ENCODE results near the gene APOBEC3B.

Gene APOBEC3B

DNA sequence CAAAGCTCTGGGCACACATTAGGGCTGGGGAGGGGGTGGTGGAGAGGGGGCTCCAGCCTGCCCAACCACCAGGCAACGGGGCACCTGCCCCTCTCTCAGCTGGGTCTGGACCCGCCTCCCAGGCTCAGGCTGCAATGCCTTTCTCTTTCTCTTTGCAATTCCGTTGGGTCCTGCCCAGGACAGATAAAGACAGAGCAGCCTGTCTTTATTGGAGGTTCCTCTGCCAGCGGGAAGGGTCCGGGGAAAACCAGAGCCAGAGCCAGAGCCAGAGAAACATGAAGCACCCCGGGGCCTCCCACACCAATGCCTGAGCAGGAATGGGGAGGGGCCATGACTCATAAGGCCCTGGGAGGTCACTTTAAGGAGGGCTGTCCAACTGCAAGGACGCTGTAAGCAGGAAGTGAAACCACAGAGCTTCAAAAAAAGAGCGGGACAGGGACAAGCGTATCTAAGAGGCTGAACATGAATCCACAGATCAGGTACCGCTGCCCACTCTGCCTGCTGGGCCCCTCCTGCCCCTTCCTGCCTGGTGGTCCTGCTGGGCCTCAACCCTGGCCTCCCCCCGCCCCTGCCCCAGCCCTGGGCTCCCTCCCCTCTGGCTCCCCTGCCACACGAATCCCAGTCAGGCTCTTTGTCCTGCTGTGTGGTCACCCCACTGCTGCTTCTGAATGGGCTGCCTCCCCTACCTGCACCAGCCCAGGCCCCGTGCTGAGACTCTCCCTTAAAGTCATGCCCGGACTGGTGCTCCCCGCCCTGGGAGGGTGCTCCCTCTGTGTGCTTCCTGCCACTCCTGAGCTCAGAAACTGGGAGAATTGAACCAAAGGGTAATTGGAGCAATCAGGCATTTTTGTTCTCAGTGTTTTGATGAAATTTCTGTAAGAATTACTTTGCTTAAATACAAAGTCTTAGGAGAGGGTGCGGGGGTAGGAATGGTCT is at the start of gene APOBEC3B:
Gene APOBEC3B, plus strand, starts transcription at position 356 of the 936 bp plus-strand sequence. Its CDS starts 107 bp downstream, at position 463.
- H3K9me3 Mint-ChIP-seq, result peaks cover 3% of the 10 kb centered on the region

DNA sequence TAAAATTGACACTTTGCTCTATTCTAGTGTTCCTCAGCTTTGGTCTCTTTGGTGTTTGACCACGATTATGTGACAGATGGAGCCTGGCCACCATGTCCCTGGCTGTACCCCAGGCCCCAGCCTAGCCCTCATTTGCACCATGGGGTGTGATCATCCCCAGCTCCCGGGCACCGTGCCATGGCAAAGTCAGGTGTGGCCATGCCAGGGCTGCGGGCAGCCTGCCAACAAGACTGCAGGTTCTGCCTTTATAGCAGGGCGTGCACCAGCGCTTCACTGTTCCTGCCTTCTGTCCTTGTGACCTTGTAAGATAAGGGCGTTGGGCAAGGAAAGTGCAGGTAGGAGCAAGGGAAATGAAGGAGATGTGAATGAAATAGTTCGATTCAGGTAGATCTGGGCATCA is 47.1 kb upstream of the APOBEC3B start:
- Mint-ChIP-seq H3K27ac (no peak overlapping the region), H3K36me3 (ENCODE audit: low read depth) (no peaks in the 10 kb centered on the region), H3K4me3 (no peak overlapping the region), H3K27me3 (peaks cover 30% of the 10 kb centered on the region), H3K4me1 (ENCODE audit: low read depth) (no peaks in the 10 kb centered on the region), H3K9me3 (no peaks in the 10 kb centered on the region)
- no peak for DNase-seq

More for the DNA sequence above, at the start of gene APOBEC3B:
- Mint-ChIP-seq H3K4me3 (peak within 1 kb of the TSS; percentile 53), H3K36me3 (ENCODE audit: low read depth) (peaks cover 5% of the 10 kb centered on the region), H3K27ac (peak within 1 kb of the TSS; percentile 61), H3K4me1 (ENCODE audit: low read depth) (peaks cover 57% of the 10 kb centered on the region), H3K27me3 (no peaks in the 10 kb centered on the region)
- peak; percentile 72 for DNase-seq

DNA sequence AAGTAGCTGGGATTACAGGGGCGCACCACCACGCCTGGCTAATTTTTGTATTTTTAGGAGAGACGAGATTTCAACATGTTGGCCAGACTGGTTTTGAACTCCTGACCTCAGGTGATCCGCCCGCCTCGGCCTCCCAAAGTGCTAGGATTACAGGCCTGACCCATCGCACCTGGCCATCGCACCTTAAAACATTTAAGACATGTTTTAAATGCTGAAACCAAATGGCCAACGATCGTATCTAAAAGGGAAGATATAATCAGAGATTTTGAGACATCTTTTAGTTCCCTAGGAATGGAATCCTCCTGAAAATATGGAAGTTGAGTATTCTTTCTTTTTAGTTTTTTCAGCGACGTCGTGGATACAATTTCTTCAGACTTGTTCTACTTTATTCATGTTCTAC is 46.5 kb upstream of the APOBEC3B start:
- H3K4me1 Mint-ChIP-seq (ENCODE audit: low read depth), result peaks cover 3% of the 10 kb centered on the region
- H3K36me3 Mint-ChIP-seq (ENCODE audit: low read depth), result no peaks in the 10 kb centered on the region
- H3K4me3 Mint-ChIP-seq, result no peak overlapping the region
- peaks cover 30% of the 10 kb centered on the region for H3K27me3 Mint-ChIP-seq
- H3K27ac Mint-ChIP-seq, result no peak overlapping the region
- DNase-seq, result no peak
- H3K9me3 Mint-ChIP-seq, result no peaks in the 10 kb centered on the region

DNA sequence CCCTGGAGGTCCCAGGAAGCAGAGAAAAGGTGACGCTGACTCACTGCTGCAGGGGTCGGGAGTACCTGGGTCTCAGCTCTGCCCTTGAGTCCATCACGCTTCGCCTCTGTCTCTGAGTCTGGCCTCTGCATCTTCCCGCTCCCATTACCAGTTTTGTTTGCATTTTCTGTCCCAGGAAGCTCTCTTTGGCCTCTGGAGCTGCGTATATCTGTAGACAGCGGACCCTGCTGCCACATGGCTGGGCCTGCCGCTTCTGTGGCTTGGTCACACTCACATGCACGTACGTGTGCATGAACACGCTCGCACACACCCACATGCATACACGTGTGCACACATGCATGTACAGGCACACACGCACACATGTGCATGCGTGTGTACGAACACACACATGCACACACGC is 45.6 kb upstream of the APOBEC3B start:
- H3K4me3 Mint-ChIP-seq, result no peak overlapping the region
- no peak overlapping the region for H3K27ac Mint-ChIP-seq
- no peaks in the 10 kb centered on the region for H3K36me3 Mint-ChIP-seq (ENCODE audit: low read depth)
- peaks cover 12% of the 10 kb centered on the region for H3K4me1 Mint-ChIP-seq (ENCODE audit: low read depth)
- no peaks in the 10 kb centered on the region for H3K9me3 Mint-ChIP-seq
- peaks cover 30% of the 10 kb centered on the region for H3K27me3 Mint-ChIP-seq
- no peak for DNase-seq

- H3K4me3 Mint-ChIP-seq, result no peak overlapping the region
- H3K27me3 Mint-ChIP-seq, result peaks cover 30% of the 10 kb centered on the region
- no peaks in the 10 kb centered on the region for H3K9me3 Mint-ChIP-seq
- peaks cover 17% of the 10 kb centered on the region for H3K4me1 Mint-ChIP-seq (ENCODE audit: low read depth)
- H3K36me3 Mint-ChIP-seq (ENCODE audit: low read depth), result no peaks in the 10 kb centered on the region
- H3K27ac Mint-ChIP-seq, result no peak overlapping the region
- no peak for DNase-seq
Observed at GRCh38 chr22:38937036-38937435, 45.1 kb upstream of the APOBEC3B start.

DNA sequence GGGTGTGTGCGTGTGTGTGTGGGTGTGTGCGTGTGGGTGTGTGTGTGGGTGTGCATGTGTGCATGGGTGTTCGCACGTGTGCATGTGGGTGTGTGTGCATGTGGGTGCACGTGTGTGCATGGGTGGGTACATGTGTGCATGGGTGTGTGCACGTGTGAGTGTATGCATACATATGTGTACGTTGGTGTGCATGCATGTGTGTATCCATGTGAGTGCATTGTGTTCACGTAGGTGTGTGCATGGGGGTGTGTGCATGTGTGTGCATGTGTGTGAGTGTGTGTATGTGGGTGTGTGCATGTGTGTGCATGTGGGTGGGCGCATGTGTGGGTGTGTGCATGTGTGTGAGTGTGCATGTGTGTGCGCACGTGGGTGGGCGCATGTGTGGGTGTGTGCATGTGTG is 44.6 kb upstream of the APOBEC3B start:
- Mint-ChIP-seq H3K36me3 (ENCODE audit: low read depth) (no peaks in the 10 kb centered on the region), H3K4me3 (no peak overlapping the region), H3K27me3 (peaks cover 30% of the 10 kb centered on the region), H3K27ac (no peak overlapping the region), H3K4me1 (ENCODE audit: low read depth) (peaks cover 22% of the 10 kb centered on the region), H3K9me3 (no peaks in the 10 kb centered on the region)
- no peak for DNase-seq

DNA sequence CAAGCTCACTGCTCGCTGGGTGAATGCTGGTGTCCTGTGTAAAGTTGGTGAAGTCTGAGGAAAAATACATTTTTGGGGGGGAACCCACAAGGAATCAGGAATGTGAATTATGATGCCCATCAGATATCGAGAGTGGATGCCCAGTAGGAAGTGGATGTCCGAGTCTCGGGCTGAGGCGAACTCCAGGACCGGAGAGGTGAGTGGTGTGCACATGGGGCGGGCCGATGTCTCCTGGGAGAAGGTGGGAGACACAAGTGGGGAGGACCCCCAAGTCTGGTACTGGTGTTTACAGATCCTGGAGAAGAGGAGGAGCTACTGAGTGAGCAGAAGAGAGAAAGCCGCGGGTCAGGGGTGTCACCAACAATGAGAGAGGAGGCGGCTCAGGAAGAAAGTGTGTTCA is 43.9 kb upstream of the APOBEC3B start:
- H3K27ac Mint-ChIP-seq, result no peak overlapping the region
- peaks cover 28% of the 10 kb centered on the region for H3K4me1 Mint-ChIP-seq (ENCODE audit: low read depth)
- no peaks in the 10 kb centered on the region for H3K36me3 Mint-ChIP-seq (ENCODE audit: low read depth)
- no peak for DNase-seq
- peaks cover 34% of the 10 kb centered on the region for H3K27me3 Mint-ChIP-seq
- no peak overlapping the region for H3K4me3 Mint-ChIP-seq
- no peaks in the 10 kb centered on the region for H3K9me3 Mint-ChIP-seq

DNA sequence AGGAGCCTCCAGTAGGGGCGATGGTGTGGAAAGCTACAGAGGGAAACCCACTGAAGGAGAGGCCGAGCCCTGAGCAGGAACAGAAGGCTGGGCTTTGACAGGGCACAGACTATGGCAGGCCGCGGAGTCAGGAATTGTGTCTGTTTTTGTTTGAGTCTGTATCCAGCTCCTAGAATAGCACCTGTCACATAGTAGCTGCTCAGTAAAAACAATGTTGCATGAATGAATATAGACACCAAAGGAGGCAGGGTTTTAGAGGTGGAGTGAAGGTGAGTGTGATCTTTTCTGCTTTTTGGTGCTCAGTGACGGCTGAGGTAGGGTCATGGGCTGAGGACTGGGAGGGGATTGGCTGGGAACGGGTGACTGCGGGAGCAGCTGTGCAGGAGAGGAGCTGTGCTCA is 43.2 kb upstream of the APOBEC3B start:
- peaks cover 40% of the 10 kb centered on the region for H3K27me3 Mint-ChIP-seq
- no peak for DNase-seq
- peaks cover 34% of the 10 kb centered on the region for H3K4me1 Mint-ChIP-seq (ENCODE audit: low read depth)
- H3K27ac Mint-ChIP-seq, result no peak overlapping the region
- no peaks in the 10 kb centered on the region for H3K9me3 Mint-ChIP-seq
- no peaks in the 10 kb centered on the region for H3K36me3 Mint-ChIP-seq (ENCODE audit: low read depth)
- no peak overlapping the region for H3K4me3 Mint-ChIP-seq

GRCh38 chr22:38940811-38941384 is 41.2 kb upstream of the APOBEC3B start:
- Mint-ChIP-seq H3K4me3 (peak overlapping the region; percentile 60), H3K36me3 (ENCODE audit: low read depth) (no peaks in the 10 kb centered on the region), H3K27me3 (peaks cover 52% of the 10 kb centered on the region), H3K9me3 (no peaks in the 10 kb centered on the region), H3K4me1 (ENCODE audit: low read depth) (peaks cover 35% of the 10 kb centered on the region), H3K27ac (peak overlapping the region; percentile 94)
- DNase-seq, result no peak

GRCh38 chr22:38941488-38941987 is 40.6 kb upstream of the APOBEC3B start:
- H3K36me3 Mint-ChIP-seq (ENCODE audit: low read depth), result no peaks in the 10 kb centered on the region
- peak overlapping the region; percentile 60 for H3K4me3 Mint-ChIP-seq
- H3K27me3 Mint-ChIP-seq, result peaks cover 54% of the 10 kb centered on the region
- peak; percentile 74 for DNase-seq
- H3K4me1 Mint-ChIP-seq (ENCODE audit: low read depth), result peaks cover 35% of the 10 kb centered on the region
- no peaks in the 10 kb centered on the region for H3K9me3 Mint-ChIP-seq
- peak overlapping the region; percentile 94 for H3K27ac Mint-ChIP-seq

DNA sequence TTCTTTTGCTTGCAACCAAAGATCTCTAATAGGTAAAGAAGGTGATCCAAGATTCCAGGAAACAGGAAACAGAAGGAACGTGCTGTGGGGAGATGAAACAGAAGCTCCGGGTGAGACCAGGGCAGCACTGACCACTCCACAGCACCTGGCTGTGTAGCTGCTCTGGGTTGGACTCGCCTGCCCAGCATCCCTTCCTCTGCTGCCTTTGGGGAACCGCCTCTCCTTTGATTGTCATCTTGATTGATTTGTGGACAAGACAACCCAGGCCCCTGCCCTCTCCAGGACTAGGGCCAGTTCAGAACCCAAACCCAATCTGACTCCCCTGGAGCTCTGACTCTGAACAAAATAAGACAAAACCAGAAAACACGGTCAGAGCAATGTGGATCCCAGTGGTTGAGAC is 39.4 kb upstream of the APOBEC3B start:
- no peak for DNase-seq
- H3K27me3 Mint-ChIP-seq, result peaks cover 58% of the 10 kb centered on the region
- no peak overlapping the region for H3K4me3 Mint-ChIP-seq
- H3K36me3 Mint-ChIP-seq (ENCODE audit: low read depth), result no peaks in the 10 kb centered on the region
- H3K9me3 Mint-ChIP-seq, result no peaks in the 10 kb centered on the region
- H3K27ac Mint-ChIP-seq, result no peak overlapping the region
- peaks cover 46% of the 10 kb centered on the region for H3K4me1 Mint-ChIP-seq (ENCODE audit: low read depth)

GRCh38 chr22:38943201-38943600 is 38.9 kb upstream of the APOBEC3B start:
- no peak overlapping the region for H3K4me3 Mint-ChIP-seq
- no peaks in the 10 kb centered on the region for H3K9me3 Mint-ChIP-seq
- no peaks in the 10 kb centered on the region for H3K36me3 Mint-ChIP-seq (ENCODE audit: low read depth)
- no peak overlapping the region for H3K27ac Mint-ChIP-seq
- H3K27me3 Mint-ChIP-seq, result peaks cover 58% of the 10 kb centered on the region
- H3K4me1 Mint-ChIP-seq (ENCODE audit: low read depth), result peaks cover 50% of the 10 kb centered on the region
- no peak for DNase-seq

GRCh38 chr22:38943882-38944281 is 38.3 kb upstream of the APOBEC3B start:
- Mint-ChIP-seq H3K4me3 (no peak overlapping the region), H3K27me3 (peaks cover 57% of the 10 kb centered on the region), H3K36me3 (ENCODE audit: low read depth) (no peaks in the 10 kb centered on the region), H3K27ac (no peak overlapping the region), H3K9me3 (no peaks in the 10 kb centered on the region), H3K4me1 (ENCODE audit: low read depth) (peaks cover 50% of the 10 kb centered on the region)
- no peak for DNase-seq

- Mint-ChIP-seq H3K4me3 (no peak overlapping the region), H3K9me3 (no peaks in the 10 kb centered on the region), H3K36me3 (ENCODE audit: low read depth) (no peaks in the 10 kb centered on the region), H3K27ac (no peak overlapping the region), H3K27me3 (peaks cover 54% of the 10 kb centered on the region), H3K4me1 (ENCODE audit: low read depth) (peaks cover 50% of the 10 kb centered on the region)
- DNase-seq, result no peak
Observed at GRCh38 chr22:38944653-38945052, 37.5 kb upstream of the APOBEC3B start.
